Forelimb muscle (tissue), 1 donor: ENCODE measurements around the gene BMPR1A. TPM values are rescaled to one million over a fixed set of nuclear protein-coding genes. Genes with fewer than 3 reads are reported as not detected.
A peak's percentile ranks its signal among the peaks of the same experiment; 100 is the strongest.

Experiments used
- DNase-seq: peaks from one replicate; pipeline ENCODE4 v3.0.0-alpha.2; 2013; ENCODE audit warnings: low read depth
- polyA plus RNA-seq: library from polyadenylated mRNA; unstranded; fragments of 120-200 nt; gene quantifications from one replicate; pipeline ENCODE4 v1.2.1, GENCODE V29; 2013; ENCODE audit not compliant: insufficient read length

The BMPR1A gene
- polyA plus RNA-seq: 46.0 TPM

DNA sequence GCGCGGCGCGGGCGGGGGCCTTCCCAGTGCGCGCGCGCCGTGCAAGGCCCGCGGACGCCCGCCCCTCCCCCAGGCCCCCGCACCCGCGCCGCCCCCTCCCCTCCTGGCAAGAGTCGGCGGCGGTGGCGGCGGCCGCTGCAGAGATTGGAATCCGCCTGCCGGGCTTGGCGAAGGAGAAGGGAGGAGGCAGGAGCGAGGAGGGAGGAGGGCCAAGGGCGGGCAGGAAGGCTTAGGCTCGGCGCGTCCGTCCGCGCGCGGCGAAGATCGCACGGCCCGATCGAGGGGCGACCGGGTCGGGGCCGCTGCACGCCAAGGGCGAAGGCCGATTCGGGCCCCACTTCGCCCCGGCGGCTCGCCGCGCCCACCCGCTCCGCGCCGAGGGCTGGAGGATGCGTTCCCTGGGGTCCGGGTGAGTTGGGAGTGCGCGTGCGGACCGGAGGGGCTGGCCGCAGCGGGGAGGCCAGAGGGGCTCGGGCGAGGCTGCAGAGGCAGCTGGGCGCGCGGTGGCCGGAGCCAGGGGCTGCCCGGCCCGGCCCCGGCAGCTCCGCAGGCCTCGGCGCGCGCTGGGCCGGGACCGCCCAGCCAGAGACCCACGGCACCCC is at the start of gene BMPR1A:
BMPR1A (plus strand) TSS at position 109 of the 602 bp plus-strand sequence. CDS start 119,400 bp downstream, outside the sequence.
- DNase-seq: no peak

DNA sequence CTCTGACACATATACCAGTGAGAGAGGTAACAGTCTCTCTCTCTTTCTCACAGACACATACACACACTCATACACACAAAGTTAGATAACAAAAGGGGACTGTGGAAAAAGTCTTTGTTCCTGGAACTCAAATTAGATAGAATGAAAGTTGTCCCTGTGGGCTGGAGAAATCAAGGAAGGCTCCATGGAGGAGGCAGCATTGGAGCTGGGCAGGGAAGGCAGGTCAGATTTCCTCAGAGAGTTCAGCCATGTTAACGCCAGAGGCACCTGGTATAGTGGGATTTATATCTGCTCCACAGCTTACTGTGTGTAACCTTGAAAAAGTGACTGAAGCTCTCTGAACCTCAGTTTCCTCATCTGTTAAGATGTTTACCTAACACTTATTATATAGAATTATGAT is 49.4 kb upstream of the BMPR1A start:
- no peak for DNase-seq

DNA sequence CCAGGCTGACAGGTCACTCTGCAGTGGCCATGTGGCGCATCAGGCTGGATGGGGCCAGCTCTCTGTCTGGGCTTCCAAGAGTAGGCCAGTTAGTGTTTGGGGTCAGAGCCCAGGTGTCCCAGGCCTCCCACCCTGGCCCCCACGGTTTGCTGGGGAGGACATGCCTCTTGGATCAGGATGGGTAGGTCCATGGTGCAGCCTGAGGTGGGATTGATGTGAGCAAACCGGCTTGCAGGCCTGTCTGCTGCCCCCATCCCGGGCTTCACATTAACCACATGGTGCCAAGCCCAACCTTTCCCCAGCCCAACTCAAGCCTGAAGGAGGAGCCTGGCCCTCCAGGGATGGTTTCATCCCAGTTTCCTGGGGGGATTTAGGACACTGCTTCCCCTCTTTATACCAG is 48.9 kb upstream of the BMPR1A start:
- DNase-seq: no peak

DNA sequence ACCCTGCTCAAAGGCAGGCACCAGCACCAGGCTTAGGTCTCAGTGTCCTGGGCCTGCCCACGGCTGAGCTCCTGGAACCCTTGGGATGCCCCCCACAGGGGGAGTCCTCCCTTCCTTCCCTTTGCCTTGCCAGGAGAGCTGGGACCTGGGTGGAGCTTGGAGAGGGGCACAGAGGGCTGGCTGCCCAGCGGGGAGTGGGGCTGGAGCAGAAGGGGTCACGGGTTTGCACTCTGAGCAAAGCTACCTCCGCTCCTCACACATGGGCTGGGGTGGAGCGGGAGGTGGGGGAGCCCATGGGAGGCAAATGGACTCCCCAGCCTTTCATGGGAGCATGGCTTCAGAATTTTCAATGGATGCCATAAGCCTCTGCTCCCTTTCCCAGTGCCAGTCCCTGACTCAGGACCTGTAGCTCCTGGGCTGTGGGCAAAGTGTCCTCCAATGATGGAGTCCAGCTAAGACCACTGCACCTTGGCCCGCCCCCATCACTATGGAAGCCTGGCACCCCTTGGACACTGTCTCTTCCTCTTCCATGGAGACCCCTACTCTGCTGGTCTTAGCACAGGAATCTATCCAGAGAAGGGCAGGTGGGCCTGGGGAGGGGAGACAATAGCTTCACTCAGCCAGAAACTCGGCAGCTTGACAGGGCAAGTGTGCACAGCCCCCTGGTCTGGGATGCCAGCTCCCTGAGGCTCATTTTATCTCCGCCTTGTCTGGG is 48.2 kb upstream of the BMPR1A start:
- DNase-seq: no peak

GRCh38 chr10:86708783-86709380 is 47.5 kb upstream of the BMPR1A start:
- no peak for DNase-seq

DNA sequence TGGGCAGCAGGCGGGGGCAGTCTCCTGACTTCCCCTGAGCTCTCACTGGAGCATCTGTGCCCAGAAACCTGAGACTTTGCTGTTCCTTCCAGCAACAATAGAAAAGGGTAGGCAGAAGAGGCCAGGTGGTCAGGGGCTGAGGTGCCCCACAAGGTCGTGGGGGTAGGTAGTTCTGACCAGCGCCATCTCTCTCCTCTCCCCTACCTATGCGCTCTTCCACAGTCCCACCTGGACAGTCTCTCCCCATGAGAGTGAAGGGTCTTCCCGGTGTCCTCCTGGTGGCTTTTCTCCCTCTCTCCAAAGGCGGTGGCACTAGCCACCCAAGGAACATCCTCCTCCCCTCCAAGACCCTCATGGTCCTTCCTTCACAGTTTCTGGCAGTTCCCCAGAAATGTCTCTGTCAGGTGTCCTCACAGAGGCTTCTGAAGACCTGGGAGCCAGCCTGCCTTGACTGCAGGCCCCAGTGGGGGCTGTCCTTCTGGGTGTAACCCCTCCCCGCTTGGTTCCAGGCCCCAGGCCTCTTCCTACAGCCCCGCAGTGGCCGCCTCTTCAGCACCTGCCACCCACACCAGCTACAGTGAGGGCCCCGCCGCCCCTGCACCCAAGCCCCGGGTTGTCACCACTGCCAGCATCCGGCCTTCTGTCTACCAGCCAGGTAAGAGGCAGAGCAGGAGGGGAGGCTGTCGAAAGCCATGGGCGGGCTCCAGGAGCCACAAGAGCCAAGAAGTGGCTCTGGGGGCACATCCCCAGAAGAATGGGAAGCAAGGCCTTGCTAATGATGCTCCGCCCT is 46.8 kb upstream of the BMPR1A start:
- no peak for DNase-seq

- peak; percentile 71 for DNase-seq
These were observed 45.4 kb upstream of the BMPR1A start for GRCh38 chr10:86710987-86711512.

GRCh38 chr10:86711513-86712316 is 44.7 kb upstream of the BMPR1A start:
- DNase-seq: no peak

- no peak for DNase-seq
These were observed 44.1 kb upstream of the BMPR1A start for GRCh38 chr10:86712317-86712707.

DNA sequence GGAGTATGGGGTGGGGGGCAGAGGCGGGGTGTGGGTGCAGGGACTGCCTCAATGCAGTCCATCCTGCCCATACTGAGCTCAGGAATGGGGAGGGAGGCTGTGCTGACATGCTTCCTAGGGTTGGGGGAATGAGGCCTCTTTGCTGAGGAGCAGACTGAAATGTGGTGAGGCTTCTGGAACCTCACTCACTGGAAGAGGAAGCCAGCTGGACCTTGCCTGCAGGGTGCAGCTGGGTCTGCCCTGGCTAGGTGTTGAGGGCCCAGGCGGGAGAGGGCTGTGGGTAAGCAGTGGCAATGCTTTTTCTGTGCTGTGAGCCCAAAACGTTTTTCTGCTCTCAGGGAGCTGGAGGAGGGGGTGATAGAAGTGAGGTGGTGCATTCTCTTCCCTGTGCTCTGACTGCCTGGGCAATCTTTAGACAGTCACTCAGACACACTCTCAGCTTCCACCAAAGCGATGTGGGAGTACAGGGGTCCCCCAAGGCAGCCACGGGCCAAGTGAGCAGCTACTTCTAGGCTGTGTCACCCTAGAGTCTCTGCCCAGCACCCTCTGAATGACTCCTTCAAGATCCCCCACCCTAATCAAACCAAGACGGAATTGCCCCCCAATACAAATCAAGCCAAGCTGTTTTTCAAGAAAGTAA is 41.1 kb upstream of the BMPR1A start:
- no peak for DNase-seq

DNA sequence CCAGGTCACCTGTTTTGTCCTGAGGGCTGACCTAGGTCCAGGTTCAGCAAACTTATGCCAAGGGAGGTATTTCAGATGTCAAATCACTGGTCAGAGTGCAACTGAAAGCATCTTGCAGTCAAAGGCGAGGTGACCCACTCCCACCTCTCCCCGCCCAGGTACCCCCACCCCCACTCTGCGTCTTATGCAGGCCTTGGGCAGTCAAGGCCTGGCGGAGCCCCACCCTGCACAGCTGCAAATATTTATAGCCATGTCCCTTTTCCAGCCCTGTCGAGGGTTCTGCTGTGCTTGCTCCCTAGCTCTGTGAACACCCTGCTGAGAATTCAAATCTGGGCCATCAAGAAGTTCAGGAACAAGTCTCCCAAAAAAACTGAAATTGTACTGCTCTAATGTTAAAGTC is 40.6 kb upstream of the BMPR1A start:
- no peak for DNase-seq

GRCh38 chr10:86716466-86716865 is 40.0 kb upstream of the BMPR1A start:
- no peak for DNase-seq

- DNase-seq: no peak
These were observed 37.9 kb upstream of the BMPR1A start for GRCh38 chr10:86718556-86718955.

- no peak for DNase-seq
These were observed 35.2 kb upstream of the BMPR1A start for GRCh38 chr10:86721232-86721631.

- DNase-seq: no peak
These were observed 33.4 kb upstream of the BMPR1A start for GRCh38 chr10:86723009-86723408.

- DNase-seq: no peak
These were observed 32.0 kb upstream of the BMPR1A start for GRCh38 chr10:86724445-86724844.

DNA sequence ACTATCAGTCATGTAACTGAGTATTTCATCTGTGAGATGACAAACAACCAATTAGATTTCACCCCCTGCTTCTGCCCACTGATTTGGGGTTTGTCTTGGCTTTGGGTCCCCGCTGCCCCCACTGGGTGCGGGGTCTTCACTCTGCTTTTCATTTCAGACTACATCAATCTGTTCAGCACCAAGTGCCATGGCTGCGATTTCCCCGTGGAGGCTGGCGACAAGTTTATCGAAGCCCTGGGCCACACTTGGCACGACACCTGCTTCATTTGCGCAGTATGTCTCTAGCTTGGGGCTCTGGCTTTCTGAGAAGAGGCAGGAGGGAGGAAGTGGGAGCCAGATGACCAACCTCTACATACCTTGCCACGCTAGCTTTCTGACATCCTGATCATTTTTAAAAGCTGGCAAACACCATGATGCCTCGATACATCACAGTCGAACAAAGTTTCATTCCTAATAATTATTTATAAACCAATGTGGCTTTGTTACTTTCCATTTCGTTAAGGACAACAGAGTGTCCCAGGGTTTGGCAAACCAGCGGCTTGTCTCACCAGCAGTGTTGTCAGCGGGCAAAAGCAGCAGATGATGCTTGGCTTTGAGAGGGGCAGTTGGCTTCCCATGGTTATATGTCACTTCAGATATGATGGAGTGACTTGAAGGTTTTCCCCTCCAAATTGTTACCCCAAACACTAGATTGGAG is 30.3 kb upstream of the BMPR1A start:
- DNase-seq: no peak

DNA sequence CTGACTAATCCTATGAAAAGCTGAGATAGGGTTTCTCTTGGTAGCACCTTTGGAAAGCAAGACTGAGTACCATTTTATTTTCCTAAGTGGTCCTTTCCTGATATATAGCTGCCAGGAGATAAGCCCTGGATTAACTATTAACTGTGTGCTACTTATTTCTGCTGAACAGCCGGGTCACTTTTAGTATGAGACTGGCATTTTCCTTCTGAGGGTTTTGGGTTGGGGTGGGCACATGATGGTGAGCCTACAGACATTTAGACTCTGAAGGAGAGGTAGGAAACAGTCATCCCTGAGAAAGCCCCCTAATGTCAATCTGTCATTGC is 29.8 kb upstream of the BMPR1A start:
- no peak for DNase-seq

GRCh38 chr10:86727470-86727869 is 28.9 kb upstream of the BMPR1A start:
- no peak for DNase-seq

GRCh38 chr10:86728056-86728455 is 28.4 kb upstream of the BMPR1A start:
- DNase-seq: no peak
